ENCODE results near the gene C10orf53. TPM values are rescaled to one million over a fixed set of nuclear protein-coding genes. Genes with fewer than 3 reads are reported as not detected.

Gene C10orf53
- total and polyA plus RNA-seq, 2 of the 4 experiments (the other 2 are of a cell fraction): not detected

DNA sequence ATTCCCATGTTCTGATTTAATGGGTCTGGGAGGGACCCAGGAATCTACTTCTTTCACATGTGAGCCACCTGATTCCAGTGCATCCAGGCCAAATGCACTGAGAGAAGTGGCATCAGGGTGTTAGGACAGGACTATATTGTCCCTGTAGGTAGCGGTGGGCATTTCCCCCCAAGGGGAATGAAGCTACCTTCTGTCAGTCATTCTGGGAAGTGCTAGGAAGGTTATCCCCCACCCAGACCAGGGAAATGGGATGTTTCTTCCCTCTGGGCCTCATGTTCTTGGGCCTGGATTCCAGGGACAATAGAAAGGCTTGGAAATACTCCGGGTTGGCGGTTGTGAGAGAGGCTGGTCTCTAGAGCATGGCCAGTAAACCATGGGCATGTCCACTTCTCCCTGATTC is 20.8 kb downstream of the C10orf53 start:
- dilution Hi-C loops (cut with HindIII; ENCODE audit: low sequenced_read_pairs, unreplicated experiment) (no loop called here), in situ Hi-C loops (cut with MboI; ENCODE audit: low sequenced_read_pairs) (no loop called here), intact Hi-C loops (cut with micrococcal nuclease) (no loop called here)
- ChIA-PET CTCF (no interaction called here), POLR2A (ENCODE audit: unreplicated experiment) (no interaction called here)
- DNase-seq (no peak), ATAC-seq (ENCODE audit: low read depth) (no peak)
- Histone ChIP-seq H3K4me2 (ENCODE audit: low read depth, low read length) (no peak overlapping the region), H2AK9ac (replicated peaks; ENCODE audit: low read depth, low read length, poor library complexity) (no peak overlapping the region), H3K9ac (ENCODE audit: low read depth, low read length) (no peak overlapping the region), H3K27me3 (ENCODE audit: control insufficient read depth, insufficient read depth, low read length) (peaks cover 5% of the 10 kb centered on the region), H3K14ac (replicated peaks; ENCODE audit: low read depth, low read length) (no peak overlapping the region), H2BK20ac (ENCODE audit: low read depth, low read length) (no peak overlapping the region), H3K27ac (ENCODE audit: insufficient read depth, low read length) (no peak overlapping the region), H3K79me1 (ENCODE audit: low read depth in 1 of 2, low read length in 2 of 2) (no peaks in the 10 kb centered on the region), H4K8ac (ENCODE audit: low read depth in 2 of 2, low read length in 2 of 2) (no peak overlapping the region), H2BK5ac (ENCODE audit: low read depth, low read length, poor library complexity, severe bottlenecking) (no peak overlapping the region), H2AFZ (replicated peaks; ENCODE audit: low read length, poor library complexity) (no peak overlapping the region), H3K9me1 (ENCODE audit: insufficient read depth, low read length) (no peaks in the 10 kb centered on the region), H3K56ac (ENCODE audit: extremely low read depth, insufficient read depth, low read length) (no peak overlapping the region), H4K20me1 (ENCODE audit: insufficient read depth, low read length) (no peaks in the 10 kb centered on the region), H4K5ac (ENCODE audit: low read depth, low read length) (no peak overlapping the region), H3K23ac (ENCODE audit: low read depth, low read length) (no peak overlapping the region), H2BK120ac (ENCODE audit: low read depth, low read length) (no peak overlapping the region), H3K4me3 (ENCODE audit: insufficient read depth, low read depth, low read length) (no peak overlapping the region), H4K91ac (ENCODE audit: insufficient read depth, low read depth, low read length) (no peak overlapping the region), H3K36me3 (ENCODE audit: control insufficient read depth, insufficient read depth, low read length) (no peaks in the 10 kb centered on the region), H3K18ac (ENCODE audit: low read depth, low read length) (no peak overlapping the region), H2BK15ac (ENCODE audit: low read depth, low read length) (no peak overlapping the region), H2AK5ac (ENCODE audit: low read depth, low read length) (no peak overlapping the region), H3K4me1 (ENCODE audit: control insufficient read depth, insufficient read depth, low read length) (no peaks in the 10 kb centered on the region), H3K9me3 (ENCODE audit: control insufficient read depth, insufficient read depth, low read length) (no peaks in the 10 kb centered on the region), H3K4ac (ENCODE audit: low read depth, low read length) (no peak overlapping the region)
- WGBS, 2 experiments (ENCODE audit: extremely low coverage in 2 of 2, insufficient read length in 1 of 2): no CpG with 5 or more reads among the region's 3 CpGs
- TF ChIP-seq, protein P1, sequence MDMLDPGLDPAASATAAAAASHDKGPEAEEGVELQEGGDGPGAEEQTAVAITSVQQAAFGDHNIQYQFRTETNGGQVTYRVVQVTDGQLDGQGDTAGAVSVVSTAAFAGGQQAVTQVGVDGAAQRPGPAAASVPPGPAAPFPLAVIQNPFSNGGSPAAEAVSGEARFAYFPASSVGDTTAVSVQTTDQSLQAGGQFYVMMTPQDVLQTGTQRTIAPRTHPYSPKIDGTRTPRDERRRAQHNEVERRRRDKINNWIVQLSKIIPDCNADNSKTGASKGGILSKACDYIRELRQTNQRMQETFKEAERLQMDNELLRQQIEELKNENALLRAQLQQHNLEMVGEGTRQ (IDR thresholded peaks at IDR 0.05; ENCODE audit: low read depth, low read length): no peak
- no peak for TF ChIP-seq POLR2A (IDR thresholded peaks at IDR 0.05; ENCODE audit: low read depth, low read length)
- no peak for TF ChIP-seq SMC3 (IDR thresholded peaks at IDR 0.05; ENCODE audit: low read depth, low read length)
- no TSS peak for BruUV-seq (replicated peaks)

Measured in IMR-90 (cell line).